Erythroblast (primary cell): Measurements from ENCODE around the gene RANBP17.

Experiments used
- GATA1 ChIP-seq: IDR thresholded peaks from 2 replicates; pipeline ENCODE4 v1.6.1; 2011; ENCODE audit warnings: low read depth, mild to moderate bottlenecking, control low read depth, low read length, moderate library complexity
- POLR2A ChIP-seq: IDR thresholded peaks from 2 replicates; pipeline ENCODE4 v1.6.1; 2011; ENCODE audit warnings: mild to moderate bottlenecking, low read length

- TF ChIP-seq POLR2A = no peak
- TF ChIP-seq GATA1 = no peak
Measured at GRCh38 chr5:171122372-171122771, 260.6 kb downstream of the RANBP17 start.
